HCT116 (cell line): Measurements from ENCODE around the gene SEL1L2.

Experiments used
- ATF3 ChIP-seq: IDR thresholded peaks from 2 replicates; pipeline ENCODE4 v1.6.1; 2012
- CBX3 ChIP-seq: IDR thresholded peaks from 2 replicates; pipeline ENCODE4 v1.6.1; 2012; ENCODE audit warnings: low read depth
- CEBPB ChIP-seq: IDR thresholded peaks from 2 replicates; pipeline ENCODE4 v1.6.1; 2012; ENCODE audit warnings: low read depth
- EZH2 ChIP-seq: fragments of 200-600 bp; sonication (generic); IDR thresholded peaks from 2 replicates; pipeline ENCODE4 v1.6.1; 2017; ENCODE audit warnings: antibody characterized with exemption, mixed run types
- JUND ChIP-seq: IDR thresholded peaks from 2 replicates; pipeline ENCODE4 v1.6.1; 2012
- POLR2A ChIP-seq: IDR thresholded peaks from 2 replicates; pipeline ENCODE4 v1.7.0; 2011; ENCODE audit warnings: borderline replicate concordance; ENCODE audit not compliant: insufficient read depth, insufficient read length; ENCODE audit errors: extremely low read depth
- POLR2AphosphoS5 ChIP-seq: IDR thresholded peaks from 2 replicates; pipeline ENCODE4 v1.6.1; 2011; ENCODE audit warnings: mild to moderate bottlenecking, low read depth, low read length, moderate library complexity
- RAD21 ChIP-seq: IDR thresholded peaks from 2 replicates; pipeline ENCODE4 v1.6.1; 2012; ENCODE audit warnings: low read depth, mild to moderate bottlenecking
- SRF ChIP-seq: IDR thresholded peaks from 2 replicates; pipeline ENCODE4 v1.6.1; 2012; ENCODE audit warnings: low read depth
- TF ChIP-seq, protein P1 (sequence below), 3 experiments: fragments of 200-600 bp in 1 of 3; sonication (generic) in 1 of 3; IDR thresholded peaks in 2 of 3; conservative IDR thresholded peaks in 1 of 3; 2 replicates each; pipeline ENCODE4 v1.5.1; 2012 to 2017; ENCODE audit warnings: low read depth in 2 of 3, low read length in 2 of 3, antibody characterized with exemption in 1 of 3, borderline replicate concordance in 1 of 3, control low read depth in 1 of 3, mild to moderate bottlenecking in 1 of 3, mixed read lengths in 1 of 3, mixed run types in 1 of 3, moderate library complexity in 1 of 3; ENCODE audit not compliant: insufficient read depth in 1 of 3
- TF ChIP-seq, protein P2 (sequence below): IDR thresholded peaks from 2 replicates; pipeline ENCODE4 v1.6.1; 2012; ENCODE audit warnings: low read depth
- TF ChIP-seq, protein P3 (sequence below): IDR thresholded peaks from 2 replicates; pipeline ENCODE4 v1.6.1; 2012

DNA sequence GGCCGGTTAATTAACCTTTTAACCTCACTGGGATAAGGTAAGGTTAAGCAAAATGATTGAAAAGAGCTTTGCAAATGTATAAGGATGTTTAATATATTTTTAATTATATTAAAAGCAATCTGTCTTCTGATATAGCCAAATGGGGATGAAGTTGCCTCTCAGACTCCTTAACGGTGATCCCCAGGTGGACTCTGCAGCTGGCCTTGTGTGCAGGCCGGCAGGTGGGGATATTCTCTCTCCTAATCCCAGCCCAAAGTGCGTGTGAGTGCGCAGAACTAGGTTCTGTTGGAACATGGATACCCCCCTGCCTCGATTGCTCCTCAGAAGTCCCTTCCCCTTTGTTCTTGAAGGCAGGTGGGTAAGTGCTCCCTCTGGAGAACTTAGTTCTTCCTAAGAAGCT, 105.6 kb downstream of the SEL1L2 start:
- TF ChIP-seq ATF3 (no peak), EZH2 (no peak), POLR2A (no peak), CBX3 (no peak), RAD21 (no peak), SRF (no peak), POLR2AphosphoS5 (no peak), CEBPB (no peak), JUND (no peak)
- TF ChIP-seq, protein P1, sequence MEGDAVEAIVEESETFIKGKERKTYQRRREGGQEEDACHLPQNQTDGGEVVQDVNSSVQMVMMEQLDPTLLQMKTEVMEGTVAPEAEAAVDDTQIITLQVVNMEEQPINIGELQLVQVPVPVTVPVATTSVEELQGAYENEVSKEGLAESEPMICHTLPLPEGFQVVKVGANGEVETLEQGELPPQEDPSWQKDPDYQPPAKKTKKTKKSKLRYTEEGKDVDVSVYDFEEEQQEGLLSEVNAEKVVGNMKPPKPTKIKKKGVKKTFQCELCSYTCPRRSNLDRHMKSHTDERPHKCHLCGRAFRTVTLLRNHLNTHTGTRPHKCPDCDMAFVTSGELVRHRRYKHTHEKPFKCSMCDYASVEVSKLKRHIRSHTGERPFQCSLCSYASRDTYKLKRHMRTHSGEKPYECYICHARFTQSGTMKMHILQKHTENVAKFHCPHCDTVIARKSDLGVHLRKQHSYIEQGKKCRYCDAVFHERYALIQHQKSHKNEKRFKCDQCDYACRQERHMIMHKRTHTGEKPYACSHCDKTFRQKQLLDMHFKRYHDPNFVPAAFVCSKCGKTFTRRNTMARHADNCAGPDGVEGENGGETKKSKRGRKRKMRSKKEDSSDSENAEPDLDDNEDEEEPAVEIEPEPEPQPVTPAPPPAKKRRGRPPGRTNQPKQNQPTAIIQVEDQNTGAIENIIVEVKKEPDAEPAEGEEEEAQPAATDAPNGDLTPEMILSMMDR (IDR thresholded peaks at IDR 0.05 in 2 of 3, conservative IDR thresholded peaks at IDR 0.05 in 1 of 3; ENCODE audit: borderline replicate concordance in 1 of 3, insufficient read depth in 1 of 3, low read depth in 2 of 3, low read length in 2 of 3): no peak
- TF ChIP-seq, protein P2, sequence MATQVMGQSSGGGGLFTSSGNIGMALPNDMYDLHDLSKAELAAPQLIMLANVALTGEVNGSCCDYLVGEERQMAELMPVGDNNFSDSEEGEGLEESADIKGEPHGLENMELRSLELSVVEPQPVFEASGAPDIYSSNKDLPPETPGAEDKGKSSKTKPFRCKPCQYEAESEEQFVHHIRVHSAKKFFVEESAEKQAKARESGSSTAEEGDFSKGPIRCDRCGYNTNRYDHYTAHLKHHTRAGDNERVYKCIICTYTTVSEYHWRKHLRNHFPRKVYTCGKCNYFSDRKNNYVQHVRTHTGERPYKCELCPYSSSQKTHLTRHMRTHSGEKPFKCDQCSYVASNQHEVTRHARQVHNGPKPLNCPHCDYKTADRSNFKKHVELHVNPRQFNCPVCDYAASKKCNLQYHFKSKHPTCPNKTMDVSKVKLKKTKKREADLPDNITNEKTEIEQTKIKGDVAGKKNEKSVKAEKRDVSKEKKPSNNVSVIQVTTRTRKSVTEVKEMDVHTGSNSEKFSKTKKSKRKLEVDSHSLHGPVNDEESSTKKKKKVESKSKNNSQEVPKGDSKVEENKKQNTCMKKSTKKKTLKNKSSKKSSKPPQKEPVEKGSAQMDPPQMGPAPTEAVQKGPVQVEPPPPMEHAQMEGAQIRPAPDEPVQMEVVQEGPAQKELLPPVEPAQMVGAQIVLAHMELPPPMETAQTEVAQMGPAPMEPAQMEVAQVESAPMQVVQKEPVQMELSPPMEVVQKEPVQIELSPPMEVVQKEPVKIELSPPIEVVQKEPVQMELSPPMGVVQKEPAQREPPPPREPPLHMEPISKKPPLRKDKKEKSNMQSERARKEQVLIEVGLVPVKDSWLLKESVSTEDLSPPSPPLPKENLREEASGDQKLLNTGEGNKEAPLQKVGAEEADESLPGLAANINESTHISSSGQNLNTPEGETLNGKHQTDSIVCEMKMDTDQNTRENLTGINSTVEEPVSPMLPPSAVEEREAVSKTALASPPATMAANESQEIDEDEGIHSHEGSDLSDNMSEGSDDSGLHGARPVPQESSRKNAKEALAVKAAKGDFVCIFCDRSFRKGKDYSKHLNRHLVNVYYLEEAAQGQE: no peak
- TF ChIP-seq, protein P3, sequence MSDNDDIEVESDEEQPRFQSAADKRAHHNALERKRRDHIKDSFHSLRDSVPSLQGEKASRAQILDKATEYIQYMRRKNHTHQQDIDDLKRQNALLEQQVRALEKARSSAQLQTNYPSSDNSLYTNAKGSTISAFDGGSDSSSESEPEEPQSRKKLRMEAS: no peak
